SK-N-SH treated with all-trans-retinoic acid at 6 μM for 48 hours (cell line): Measurements from ENCODE around the gene MEIS1.

Experiments used
- ATAC-seq: fragments of 200-7000 bp; cut with Tn5 transposase; 3 replicates; pipeline ENCODE4 v1.9.1; 2020; ENCODE audit warnings: mild to moderate bottlenecking, moderate library complexity
- ARNTL ChIP-seq: fragments of 450-650 bp; formaldehyde crosslinking; IDR thresholded peaks from 2 replicates; pipeline ENCODE4 v1.5.0; 2020; ENCODE audit warnings: low read depth, mild to moderate bottlenecking, moderate library complexity, borderline replicate concordance
- BACH2 ChIP-seq: fragments of 250-450 bp; sonication (Bioruptor Pico); IDR thresholded peaks from 2 replicates; pipeline ENCODE4 v1.9.0; 2021; ENCODE audit warnings: mild to moderate bottlenecking, borderline replicate concordance
- CSDC2 ChIP-seq: fragments of 250-450 bp; sonication (Bioruptor Pico); IDR thresholded peaks from 2 replicates; pipeline ENCODE4 v1.5.0; 2020; ENCODE audit warnings: mild to moderate bottlenecking, moderate library complexity
- ESRRG ChIP-seq: fragments of 250-450 bp; sonication (Bioruptor Pico); IDR thresholded peaks from 2 replicates; pipeline ENCODE4 v1.6.1; 2021; ENCODE audit warnings: mild to moderate bottlenecking
- GLIS3 ChIP-seq: fragments of 250-450 bp; sonication (Bioruptor Pico); IDR thresholded peaks from 2 replicates; pipeline ENCODE4 v1.5.0; 2020; ENCODE audit warnings: mild to moderate bottlenecking, moderate library complexity
- ISL1 ChIP-seq: fragments of 250-450 bp; sonication (Bioruptor Pico); IDR thresholded peaks from 2 replicates; pipeline ENCODE4 v2.1.2; 2022; ENCODE audit warnings: mild to moderate bottlenecking, moderate library complexity
- OSR1 ChIP-seq: fragments of 250-450 bp; sonication (Bioruptor Pico); IDR thresholded peaks from 2 replicates; pipeline ENCODE4 v1.8.0; 2022; ENCODE audit warnings: moderate library complexity, mild to moderate bottlenecking, inconsistent platforms
- PPARA ChIP-seq: fragments of 250-450 bp; sonication (Bioruptor Pico); IDR thresholded peaks from 2 replicates; pipeline ENCODE4 v1.5.0; 2020; ENCODE audit warnings: mild to moderate bottlenecking, borderline replicate concordance
- SNAI2 ChIP-seq: fragments of 250-450 bp; sonication (Bioruptor Pico); IDR thresholded peaks from 2 replicates; pipeline ENCODE4 v1.5.0; 2020; ENCODE audit warnings: mild to moderate bottlenecking, moderate library complexity
- TCF4 ChIP-seq: fragments of 250-450 bp; sonication (Bioruptor Pico); IDR thresholded peaks from 2 replicates; pipeline ENCODE4 v1.8.0; 2021; ENCODE audit warnings: mild to moderate bottlenecking, moderate library complexity, borderline replicate concordance
- TOX ChIP-seq: fragments of 250-450 bp; sonication (Bioruptor Pico); IDR thresholded peaks from 2 replicates; pipeline ENCODE4 v1.8.0; 2021; ENCODE audit warnings: mild to moderate bottlenecking, moderate library complexity, borderline replicate concordance
- ZC3H10 ChIP-seq: fragments of 250-450 bp; sonication (Bioruptor Pico); IDR thresholded peaks from 2 replicates; pipeline ENCODE4 v1.5.1; 2021; ENCODE audit warnings: mild to moderate bottlenecking, moderate library complexity
- ZFP3 ChIP-seq: fragments of 250-450 bp; sonication (Bioruptor Pico); IDR thresholded peaks from 2 replicates; pipeline ENCODE4 v1.5.0; 2020; ENCODE audit warnings: mild to moderate bottlenecking, moderate library complexity
- ZFP30 ChIP-seq: fragments of 450-650 bp; formaldehyde crosslinking; IDR thresholded peaks from 2 replicates; pipeline ENCODE4 v1.5.0; 2022; ENCODE audit warnings: mild to moderate bottlenecking, moderate library complexity
- ZNF565 ChIP-seq: fragments of 450-650 bp; formaldehyde crosslinking; conservative IDR thresholded peaks from 2 replicates; pipeline ENCODE4 v1.5.0; 2020; ENCODE audit warnings: low read depth, mild to moderate bottlenecking, moderate library complexity
- ZNF8 ChIP-seq: fragments of 450-650 bp; formaldehyde crosslinking; IDR thresholded peaks from 2 replicates; pipeline ENCODE4 v1.5.0; 2020; ENCODE audit warnings: mild to moderate bottlenecking, moderate library complexity
- TF ChIP-seq, protein P1 (sequence below): fragments of 250-450 bp; sonication (Bioruptor Pico); IDR thresholded peaks from 2 replicates; pipeline ENCODE4 v1.8.0; 2020; ENCODE audit warnings: mild to moderate bottlenecking, moderate library complexity, borderline replicate concordance
- TF ChIP-seq, protein P2 (sequence below): fragments of 250-450 bp; sonication (Bioruptor Pico); IDR thresholded peaks from 2 replicates; pipeline ENCODE4 v1.5.1; 2020; ENCODE audit warnings: low read depth, mild to moderate bottlenecking, moderate library complexity
- TF ChIP-seq, protein P3 (sequence below): fragments of 250-450 bp; sonication (Bioruptor Pico); IDR thresholded peaks from 2 replicates; pipeline ENCODE4 v1.5.0; 2020; ENCODE audit warnings: mild to moderate bottlenecking, moderate library complexity
- TF ChIP-seq, protein P4 (sequence below): fragments of 250-450 bp; sonication (Bioruptor Pico); IDR thresholded peaks from 2 replicates; pipeline ENCODE4 v1.5.1; 2021; ENCODE audit warnings: mild to moderate bottlenecking, moderate library complexity

The MEIS1 gene

DNA sequence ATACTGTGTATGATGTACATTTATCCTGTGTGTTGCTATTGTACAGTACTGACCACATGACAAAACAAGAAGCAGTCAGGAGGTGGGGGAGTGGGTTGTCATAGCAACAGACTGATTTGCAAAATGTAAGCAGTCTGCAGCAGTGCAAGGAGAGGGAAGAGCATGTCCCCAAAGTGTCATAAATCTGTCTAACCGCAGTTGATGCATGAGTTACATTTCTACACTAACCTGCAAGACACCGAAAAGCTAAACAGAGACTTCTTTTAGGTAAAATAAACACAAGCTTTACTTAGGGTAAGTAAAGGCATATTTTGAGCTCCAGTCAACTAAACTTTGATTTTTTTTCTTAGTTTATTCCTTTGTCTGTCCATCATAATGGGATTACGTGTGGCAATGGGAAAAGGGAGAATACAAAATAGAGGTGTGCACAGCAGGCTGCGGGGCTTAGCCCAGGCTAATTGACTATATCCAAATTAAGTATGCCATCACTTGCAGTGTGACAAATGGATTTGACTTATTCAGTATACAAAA, 134.5 kb downstream of the MEIS1 start:
- peak; percentile 43; the same call in 2 of the 3 replicates for ATAC-seq
- no peak for TF ChIP-seq PPARA

DNA sequence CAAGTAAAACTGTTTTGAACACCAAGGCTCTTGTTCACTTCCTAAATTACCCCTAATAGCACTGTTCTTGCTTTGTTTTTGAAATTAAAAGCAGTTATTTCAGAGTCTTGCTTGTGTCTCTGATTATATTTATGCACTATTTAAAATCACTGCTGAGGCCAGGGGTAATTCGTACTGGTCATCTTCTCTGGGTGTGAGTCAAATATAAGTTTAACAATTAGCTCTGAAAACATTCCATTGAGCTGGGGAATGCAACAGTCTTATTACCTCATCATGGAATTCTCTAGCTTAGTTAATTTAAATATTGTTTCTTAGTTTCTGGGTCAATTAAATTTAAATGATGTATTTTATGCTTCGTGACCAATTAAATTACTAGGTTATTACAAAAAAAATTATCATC, 135.0 kb downstream of the MEIS1 start:
- ATAC-seq: no peak
- TF ChIP-seq CSDC2 (CRISPR knock-in tag) (no peak), ZC3H10 (CRISPR knock-in tag) (no peak), ZFP30 (CRISPR knock-in tag) (no peak), ARNTL (CRISPR knock-in tag) (no peak), ZNF8 (CRISPR knock-in tag) (no peak), TOX (CRISPR knock-in tag) (no peak), SNAI2 (CRISPR knock-in tag) (no peak), GLIS3 (CRISPR knock-in tag) (no peak), ZFP3 (no peak), ZNF565 (CRISPR knock-in tag) (no peak), BACH2 (CRISPR knock-in tag) (no peak), TCF4 (CRISPR knock-in tag) (no peak), ISL1 (CRISPR knock-in tag) (no peak)
- TF ChIP-seq, protein P1, sequence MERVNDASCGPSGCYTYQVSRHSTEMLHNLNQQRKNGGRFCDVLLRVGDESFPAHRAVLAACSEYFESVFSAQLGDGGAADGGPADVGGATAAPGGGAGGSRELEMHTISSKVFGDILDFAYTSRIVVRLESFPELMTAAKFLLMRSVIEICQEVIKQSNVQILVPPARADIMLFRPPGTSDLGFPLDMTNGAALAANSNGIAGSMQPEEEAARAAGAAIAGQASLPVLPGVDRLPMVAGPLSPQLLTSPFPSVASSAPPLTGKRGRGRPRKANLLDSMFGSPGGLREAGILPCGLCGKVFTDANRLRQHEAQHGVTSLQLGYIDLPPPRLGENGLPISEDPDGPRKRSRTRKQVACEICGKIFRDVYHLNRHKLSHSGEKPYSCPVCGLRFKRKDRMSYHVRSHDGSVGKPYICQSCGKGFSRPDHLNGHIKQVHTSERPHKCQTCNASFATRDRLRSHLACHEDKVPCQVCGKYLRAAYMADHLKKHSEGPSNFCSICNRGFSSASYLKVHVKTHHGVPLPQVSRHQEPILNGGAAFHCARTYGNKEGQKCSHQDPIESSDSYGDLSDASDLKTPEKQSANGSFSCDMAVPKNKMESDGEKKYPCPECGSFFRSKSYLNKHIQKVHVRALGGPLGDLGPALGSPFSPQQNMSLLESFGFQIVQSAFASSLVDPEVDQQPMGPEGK (CRISPR knock-in tag): no peak
- TF ChIP-seq, protein P2, sequence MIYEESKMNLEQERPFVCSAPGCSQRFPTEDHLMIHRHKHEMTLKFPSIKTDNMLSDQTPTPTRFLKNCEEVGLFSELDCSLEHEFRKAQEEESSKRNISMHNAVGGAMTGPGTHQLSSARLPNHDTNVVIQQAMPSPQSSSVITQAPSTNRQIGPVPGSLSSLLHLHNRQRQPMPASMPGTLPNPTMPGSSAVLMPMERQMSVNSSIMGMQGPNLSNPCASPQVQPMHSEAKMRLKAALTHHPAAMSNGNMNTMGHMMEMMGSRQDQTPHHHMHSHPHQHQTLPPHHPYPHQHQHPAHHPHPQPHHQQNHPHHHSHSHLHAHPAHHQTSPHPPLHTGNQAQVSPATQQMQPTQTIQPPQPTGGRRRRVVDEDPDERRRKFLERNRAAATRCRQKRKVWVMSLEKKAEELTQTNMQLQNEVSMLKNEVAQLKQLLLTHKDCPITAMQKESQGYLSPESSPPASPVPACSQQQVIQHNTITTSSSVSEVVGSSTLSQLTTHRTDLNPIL (CRISPR knock-in tag): no peak
- TF ChIP-seq, protein P3, sequence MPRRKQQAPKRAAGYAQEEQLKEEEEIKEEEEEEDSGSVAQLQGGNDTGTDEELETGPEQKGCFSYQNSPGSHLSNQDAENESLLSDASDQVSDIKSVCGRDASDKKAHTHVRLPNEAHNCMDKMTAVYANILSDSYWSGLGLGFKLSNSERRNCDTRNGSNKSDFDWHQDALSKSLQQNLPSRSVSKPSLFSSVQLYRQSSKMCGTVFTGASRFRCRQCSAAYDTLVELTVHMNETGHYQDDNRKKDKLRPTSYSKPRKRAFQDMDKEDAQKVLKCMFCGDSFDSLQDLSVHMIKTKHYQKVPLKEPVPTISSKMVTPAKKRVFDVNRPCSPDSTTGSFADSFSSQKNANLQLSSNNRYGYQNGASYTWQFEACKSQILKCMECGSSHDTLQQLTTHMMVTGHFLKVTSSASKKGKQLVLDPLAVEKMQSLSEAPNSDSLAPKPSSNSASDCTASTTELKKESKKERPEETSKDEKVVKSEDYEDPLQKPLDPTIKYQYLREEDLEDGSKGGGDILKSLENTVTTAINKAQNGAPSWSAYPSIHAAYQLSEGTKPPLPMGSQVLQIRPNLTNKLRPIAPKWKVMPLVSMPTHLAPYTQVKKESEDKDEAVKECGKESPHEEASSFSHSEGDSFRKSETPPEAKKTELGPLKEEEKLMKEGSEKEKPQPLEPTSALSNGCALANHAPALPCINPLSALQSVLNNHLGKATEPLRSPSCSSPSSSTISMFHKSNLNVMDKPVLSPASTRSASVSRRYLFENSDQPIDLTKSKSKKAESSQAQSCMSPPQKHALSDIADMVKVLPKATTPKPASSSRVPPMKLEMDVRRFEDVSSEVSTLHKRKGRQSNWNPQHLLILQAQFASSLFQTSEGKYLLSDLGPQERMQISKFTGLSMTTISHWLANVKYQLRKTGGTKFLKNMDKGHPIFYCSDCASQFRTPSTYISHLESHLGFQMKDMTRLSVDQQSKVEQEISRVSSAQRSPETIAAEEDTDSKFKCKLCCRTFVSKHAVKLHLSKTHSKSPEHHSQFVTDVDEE (CRISPR knock-in tag): no peak

DNA sequence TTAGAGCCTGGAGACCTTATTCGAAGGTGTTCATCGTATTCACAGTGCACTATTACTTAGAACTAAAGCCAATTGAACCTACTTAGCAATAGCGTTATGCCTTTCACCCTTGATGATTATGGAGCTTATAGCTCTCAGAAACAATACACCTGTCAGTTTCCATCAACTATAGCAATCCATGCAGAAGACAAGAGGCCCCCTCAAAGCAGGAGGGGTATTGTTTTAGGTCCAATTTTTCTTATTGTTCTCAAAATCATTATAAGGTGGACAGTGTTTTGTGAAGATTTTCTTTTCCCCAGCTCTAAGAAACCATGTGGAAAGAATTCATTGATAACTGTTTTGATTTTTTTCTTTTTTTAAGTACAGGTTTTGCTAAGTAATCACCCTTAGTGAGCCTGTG, 135.5 kb downstream of the MEIS1 start:
- TF ChIP-seq ESRRG (CRISPR knock-in tag) (no peak), ZFP3 (no peak), GLIS3 (CRISPR knock-in tag) (no peak), ISL1 (CRISPR knock-in tag) (no peak), ZC3H10 (CRISPR knock-in tag) (no peak), TOX (CRISPR knock-in tag) (no peak), ZFP30 (CRISPR knock-in tag) (no peak), OSR1 (CRISPR knock-in tag) (no peak), ZNF8 (CRISPR knock-in tag) (no peak), ARNTL (CRISPR knock-in tag) (no peak), PPARA (no peak), ZNF565 (CRISPR knock-in tag) (no peak), BACH2 (CRISPR knock-in tag) (no peak), CSDC2 (CRISPR knock-in tag) (no peak)
- TF ChIP-seq, protein P4, sequence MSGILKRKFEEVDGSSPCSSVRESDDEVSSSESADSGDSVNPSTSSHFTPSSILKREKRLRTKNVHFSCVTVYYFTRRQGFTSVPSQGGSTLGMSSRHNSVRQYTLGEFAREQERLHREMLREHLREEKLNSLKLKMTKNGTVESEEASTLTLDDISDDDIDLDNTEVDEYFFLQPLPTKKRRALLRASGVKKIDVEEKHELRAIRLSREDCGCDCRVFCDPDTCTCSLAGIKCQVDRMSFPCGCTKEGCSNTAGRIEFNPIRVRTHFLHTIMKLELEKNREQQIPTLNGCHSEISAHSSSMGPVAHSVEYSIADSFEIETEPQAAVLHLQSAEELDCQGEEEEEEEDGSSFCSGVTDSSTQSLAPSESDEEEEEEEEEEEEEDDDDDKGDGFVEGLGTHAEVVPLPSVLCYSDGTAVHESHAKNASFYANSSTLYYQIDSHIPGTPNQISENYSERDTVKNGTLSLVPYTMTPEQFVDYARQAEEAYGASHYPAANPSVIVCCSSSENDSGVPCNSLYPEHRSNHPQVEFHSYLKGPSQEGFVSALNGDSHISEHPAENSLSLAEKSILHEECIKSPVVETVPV: no peak
- TF ChIP-seq, protein P2 (CRISPR knock-in tag): no peak
- TF ChIP-seq, protein P1 (CRISPR knock-in tag): no peak
- TF ChIP-seq, all 23 proteins: peak for 0
- no peak for ATAC-seq
